ENCODE data around the gene PCDHA13.
A peak's percentile ranks its signal among the peaks of the same experiment; 100 is the strongest.
"Not testable (repeated sequence)": the region's sequence is repeated elsewhere in the genome, so short reads cannot be mapped to it uniquely, and the experiment has no call there.

Gene PCDHA13, protein sequence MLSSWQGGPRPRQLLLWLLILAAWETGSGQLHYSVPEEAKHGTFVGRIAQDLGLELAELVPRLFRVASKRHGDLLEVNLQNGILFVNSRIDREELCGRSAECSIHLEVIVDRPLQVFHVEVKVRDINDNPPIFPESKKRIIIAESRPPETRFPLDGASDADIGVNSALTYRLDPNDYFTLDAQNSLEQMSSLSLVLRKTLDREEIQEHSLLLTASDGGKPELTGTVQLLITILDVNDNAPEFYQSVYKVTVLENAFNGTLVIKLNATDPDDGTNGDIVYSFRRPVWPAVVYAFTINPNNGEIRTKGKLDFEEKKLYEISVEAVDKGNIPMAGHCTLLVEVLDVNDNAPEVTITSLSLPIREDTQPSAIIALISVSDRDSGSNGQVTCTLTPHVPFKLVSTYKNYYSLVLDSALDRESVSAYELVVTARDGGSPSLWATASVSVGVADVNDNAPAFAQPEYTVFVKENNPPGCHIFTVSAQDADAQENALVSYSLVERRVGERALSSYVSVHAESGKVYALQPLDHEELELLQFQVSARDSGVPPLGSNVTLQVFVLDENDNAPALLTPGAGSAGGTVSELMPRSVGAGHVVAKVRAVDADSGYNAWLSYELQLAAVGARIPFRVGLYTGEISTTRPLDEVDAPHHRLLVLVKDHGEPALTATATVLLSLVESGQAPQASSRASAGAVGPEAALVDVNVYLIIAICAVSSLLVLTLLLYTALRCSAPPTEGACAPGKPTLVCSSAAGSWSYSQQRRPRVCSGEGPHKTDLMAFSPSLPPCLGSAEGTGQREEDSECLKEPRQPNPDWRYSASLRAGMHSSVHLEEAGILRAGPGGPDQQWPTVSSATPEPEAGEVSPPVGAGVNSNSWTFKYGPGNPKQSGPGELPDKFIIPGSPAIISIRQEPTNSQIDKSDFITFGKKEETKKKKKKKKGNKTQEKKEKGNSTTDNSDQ

DNA sequence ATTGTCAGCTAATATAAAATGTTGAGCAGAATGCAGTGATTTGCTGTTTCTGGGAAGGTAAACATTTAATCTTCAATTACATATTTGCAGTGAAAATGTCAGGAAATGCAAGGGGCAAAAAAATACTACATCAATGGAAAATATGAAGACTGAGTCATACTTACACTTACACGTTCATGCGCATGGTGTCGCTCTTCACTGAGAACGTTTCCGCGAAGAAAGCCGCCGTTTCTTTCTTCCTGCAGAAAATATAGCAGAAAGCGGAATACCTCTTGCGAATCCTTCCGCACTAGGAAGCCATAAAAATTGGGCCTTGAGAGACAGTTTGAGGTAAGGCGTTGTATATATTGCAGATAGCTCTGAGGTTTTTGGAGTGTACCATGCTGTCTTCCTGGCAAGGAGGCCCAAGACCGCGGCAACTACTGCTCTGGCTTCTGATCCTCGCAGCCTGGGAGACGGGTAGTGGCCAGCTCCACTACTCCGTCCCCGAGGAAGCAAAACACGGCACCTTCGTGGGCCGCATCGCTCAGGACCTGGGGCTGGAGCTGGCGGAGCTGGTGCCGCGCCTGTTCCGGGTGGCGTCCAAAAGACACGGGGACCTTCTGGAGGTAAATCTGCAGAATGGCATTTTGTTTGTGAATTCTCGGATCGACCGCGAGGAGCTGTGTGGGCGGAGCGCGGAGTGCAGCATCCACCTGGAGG is at the start of gene PCDHA13:
Gene PCDHA13 (plus strand): TSS at position 236 of the 702 bp plus-strand sequence. CDS start 145 bp downstream, at position 381.
- DNase-seq = no peak

DNA sequence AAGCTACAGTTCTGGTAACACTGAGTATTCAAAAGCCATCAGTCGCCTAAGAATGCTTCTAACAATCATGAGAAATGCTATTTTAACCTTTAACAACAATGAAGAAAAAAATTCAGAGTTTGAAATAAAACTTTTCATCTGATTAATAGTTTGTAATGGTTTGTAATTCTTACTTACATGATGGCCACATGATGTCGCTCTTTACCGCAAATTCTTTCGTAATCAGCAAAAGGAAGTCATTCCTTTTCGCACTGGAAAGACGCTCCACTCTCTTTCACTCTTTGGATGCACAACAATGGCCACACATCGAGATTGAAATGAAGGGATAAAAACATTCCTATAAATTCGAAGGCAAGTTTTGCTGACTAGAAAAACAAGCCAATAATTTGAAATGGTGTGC is 47.9 kb upstream of the PCDHA13 start, which contains the start of gene PCDHA7:
Gene PCDHA7 (plus strand): TSS at position 277 of the 400 bp plus-strand sequence. CDS start 115 bp downstream, at position 392.
- no peak for DNase-seq

DNA sequence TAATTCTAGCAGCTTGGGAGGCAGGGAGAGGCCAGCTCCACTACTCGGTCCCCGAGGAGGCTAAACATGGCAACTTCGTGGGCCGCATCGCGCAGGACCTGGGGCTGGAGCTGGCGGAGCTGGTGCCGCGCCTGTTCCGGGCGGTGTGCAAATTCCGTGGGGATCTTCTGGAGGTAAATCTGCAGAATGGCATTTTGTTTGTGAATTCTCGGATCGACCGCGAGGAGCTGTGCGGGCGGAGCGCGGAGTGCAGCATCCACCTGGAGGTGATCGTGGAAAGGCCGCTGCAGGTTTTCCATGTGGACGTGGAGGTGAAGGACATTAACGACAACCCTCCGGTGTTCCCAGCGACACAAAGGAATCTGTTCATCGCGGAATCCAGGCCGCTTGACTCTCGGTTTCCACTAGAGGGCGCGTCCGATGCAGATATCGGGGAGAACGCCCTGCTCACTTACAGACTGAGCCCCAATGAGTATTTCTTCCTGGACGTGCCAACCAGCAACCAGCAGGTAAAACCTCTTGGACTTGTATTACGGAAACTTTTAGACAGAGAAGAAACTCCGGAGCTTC is 47.4 kb upstream of the PCDHA13 start:
- not testable (repeated sequence) for DNase-seq

DNA sequence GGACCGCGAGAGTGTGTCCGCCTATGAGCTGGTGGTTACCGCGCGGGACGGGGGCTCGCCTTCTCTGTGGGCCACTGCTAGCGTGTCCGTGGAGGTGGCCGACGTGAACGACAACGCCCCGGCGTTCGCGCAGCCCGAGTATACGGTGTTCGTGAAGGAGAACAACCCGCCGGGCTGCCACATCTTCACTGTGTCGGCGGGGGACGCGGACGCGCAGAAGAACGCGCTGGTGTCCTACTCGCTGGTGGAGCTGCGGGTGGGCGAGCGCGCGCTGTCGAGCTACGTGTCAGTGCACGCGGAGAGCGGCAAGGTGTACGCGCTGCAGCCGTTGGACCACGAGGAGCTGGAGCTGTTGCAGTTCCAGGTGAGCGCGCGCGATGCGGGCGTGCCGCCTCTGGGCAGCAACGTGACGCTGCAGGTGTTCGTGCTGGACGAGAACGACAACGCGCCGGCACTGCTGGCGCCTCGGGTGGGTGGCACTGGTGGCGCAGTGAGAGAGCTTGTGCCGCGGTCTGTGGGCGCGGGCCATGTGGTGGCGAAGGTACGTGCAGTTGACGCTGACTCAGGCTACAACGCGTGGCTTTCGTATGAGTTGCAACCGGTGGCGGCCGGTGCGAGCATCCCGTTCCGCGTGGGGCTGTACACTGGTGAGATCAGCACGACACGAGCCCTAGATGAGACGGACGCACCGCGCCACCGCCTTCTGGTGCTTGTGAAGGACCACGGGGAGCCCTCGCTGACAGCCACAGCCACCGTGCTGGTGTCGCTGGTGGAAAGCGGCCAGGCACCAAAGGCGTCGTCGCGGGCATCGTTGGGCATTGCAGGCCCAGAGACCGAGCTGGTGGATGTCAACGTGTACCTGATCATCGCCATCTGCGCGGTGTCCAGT is 46.1 kb upstream of the PCDHA13 start:
- DNase-seq = no peak

DNA sequence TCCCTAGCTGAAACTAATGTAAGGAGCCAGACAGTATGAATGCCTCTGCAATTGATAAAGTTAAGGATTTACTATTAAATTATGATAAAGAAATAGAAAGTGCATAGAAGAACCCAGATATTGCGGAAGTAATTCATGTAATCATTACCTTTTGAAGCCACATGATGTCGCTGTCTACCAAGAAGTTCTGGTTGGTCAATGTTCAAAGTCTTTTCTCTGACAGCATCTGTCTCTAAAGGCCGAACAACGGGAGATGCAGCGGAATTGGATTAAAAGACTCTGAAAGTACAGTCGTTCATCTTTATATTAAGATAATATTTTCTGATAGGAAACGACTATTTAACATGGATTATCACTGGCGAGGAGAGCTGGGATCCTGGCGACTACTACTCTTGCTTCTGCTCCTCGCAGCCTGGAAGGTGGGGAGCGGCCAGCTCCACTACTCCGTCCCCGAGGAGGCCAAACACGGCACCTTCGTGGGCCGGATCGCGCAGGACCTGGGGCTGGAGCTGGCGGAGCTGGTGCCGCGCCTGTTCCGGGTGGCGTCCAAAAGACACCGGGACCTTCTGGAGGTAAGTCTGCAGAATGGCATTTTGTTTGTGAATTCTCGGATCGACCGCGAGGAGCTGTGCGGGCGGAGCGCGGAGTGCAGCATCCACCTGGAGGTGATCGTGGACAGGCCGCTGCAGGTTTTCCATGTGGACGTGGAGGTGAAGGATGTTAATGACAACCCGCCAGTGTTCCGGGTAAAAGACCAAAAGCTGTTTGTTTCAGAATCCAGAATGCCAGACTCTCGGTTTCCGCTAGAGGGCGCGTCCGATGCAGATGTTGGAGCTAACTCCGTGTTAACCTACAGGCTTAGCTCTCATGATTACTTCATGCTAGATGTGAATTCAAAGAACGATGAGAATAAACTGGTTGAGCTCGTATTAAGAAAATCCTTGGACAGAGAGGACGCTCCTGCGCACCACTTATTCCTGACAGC is 40.7 kb upstream of the PCDHA13 start, which contains the start of gene PCDHA8:
Gene PCDHA8 (plus strand): TSS at position 210 of the 985 bp plus-strand sequence. CDS start 135 bp downstream, at position 345.
- DNase-seq = no peak

DNA sequence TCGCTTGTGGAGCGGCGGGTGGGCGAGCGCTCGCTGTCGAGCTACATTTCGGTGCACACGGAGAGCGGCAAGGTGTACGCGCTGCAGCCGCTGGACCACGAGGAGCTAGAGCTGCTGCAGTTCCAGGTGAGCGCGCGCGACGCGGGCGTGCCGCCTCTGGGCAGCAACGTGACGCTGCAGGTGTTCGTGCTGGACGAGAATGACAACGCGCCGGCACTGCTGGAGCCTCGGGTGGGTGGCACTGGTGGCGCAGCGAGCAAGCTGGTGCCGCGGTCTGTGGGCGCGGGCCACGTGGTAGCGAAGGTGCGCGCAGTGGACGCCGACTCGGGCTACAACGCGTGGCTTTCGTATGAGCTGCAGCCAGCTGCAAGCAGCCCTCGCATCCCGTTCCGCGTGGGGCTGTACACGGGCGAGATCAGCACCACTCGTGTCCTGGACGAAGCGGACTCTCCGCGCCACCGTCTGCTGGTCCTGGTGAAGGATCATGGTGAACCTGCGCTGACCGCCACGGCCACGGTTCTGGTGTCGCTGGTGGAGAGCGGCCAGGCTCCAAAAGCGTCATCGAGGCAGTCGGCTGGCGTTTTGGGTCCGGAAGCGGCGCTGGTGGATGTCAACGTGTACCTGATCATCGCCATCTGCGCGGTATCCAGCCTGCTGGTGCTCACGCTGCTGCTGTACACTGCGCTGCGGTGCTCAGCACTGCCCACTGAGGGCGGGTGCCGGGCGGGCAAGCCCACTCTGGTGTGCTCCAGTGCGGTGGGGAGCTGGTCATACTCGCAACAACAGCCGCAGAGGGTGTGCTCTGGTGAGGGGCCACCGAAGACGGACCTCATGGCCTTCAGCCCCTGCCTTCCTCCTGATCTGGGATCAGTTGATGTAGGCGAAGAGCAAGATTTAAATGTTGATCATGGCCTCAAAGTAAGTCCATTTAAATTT is 38.9 kb upstream of the PCDHA13 start:
- no peak for DNase-seq

DNA sequence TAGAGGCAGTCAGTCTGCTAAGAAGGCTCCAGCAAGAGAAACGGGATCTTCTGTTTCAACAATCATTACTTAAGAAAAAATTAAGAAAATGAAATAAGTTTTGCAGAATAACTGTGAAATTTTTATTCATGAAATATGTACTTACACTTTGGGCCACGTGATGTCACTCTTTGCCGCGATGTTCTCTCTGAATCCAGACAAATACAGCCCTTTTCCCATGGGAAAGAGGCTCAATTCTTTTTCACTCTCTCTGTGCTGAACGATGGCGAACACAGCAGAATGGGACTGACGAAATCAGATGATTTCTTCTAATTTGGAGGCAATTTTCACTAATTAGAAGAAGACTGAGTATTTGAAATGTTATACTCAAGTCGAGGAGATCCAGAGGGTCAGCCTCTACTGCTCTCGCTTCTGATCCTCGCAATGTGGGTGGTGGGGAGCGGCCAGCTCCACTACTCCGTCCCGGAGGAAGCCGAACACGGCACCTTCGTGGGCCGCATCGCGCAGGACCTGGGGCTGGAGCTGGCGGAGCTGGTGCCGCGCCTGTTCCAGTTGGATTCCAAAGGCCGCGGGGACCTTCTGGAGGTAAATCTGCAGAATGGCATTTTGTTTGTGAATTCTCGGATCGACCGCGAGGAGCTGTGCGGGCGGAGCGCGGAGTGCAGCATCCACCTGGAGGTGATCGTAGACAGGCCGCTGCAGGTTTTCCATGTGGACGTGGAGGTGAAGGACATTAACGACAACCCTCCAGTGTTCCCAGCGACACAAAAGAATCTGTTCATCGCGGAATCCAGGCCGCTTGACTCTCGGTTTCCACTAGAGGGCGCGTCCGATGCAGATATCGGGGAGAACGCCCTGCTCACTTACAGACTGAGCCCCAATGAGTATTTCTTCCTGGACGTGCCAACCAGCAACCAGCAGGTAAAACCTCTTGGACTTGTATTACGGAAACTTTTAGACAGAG is 33.5 kb upstream of the PCDHA13 start, which contains the start of gene PCDHA9:
Gene PCDHA9 (plus strand): TSS at position 244 of the 964 bp plus-strand sequence. CDS start 114 bp downstream, at position 358.
- not testable (repeated sequence) for DNase-seq

DNA sequence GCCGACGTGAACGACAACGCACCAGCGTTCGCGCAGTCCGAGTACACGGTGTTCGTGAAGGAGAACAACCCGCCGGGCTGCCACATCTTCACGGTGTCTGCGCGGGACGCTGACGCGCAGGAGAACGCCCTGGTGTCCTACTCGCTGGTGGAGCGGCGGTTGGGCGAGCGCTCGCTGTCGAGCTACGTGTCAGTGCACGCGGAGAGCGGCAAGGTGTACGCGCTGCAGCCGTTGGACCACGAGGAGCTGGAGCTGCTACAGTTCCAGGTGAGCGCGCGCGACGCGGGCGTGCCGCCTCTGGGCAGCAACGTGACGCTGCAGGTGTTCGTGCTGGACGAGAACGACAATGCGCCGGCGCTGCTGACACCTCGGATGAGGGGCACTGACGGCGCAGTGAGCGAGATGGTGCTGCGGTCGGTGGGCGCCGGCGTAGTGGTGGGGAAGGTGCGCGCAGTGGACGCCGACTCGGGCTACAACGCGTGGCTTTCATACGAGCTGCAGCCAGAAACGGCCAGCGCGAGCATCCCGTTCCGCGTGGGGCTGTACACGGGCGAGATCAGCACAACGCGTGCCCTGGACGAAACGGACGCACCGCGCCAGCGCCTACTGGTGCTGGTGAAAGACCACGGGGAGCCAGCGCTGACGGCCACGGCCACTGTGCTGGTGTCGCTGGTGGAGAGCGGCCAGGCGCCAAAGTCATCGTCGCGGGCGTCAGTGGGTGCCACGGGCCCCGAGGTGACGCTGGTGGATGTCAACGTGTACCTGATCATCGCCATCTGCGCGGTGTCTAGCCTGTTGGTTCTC is 31.9 kb upstream of the PCDHA13 start:
- DNase-seq = not testable (repeated sequence)

DNA sequence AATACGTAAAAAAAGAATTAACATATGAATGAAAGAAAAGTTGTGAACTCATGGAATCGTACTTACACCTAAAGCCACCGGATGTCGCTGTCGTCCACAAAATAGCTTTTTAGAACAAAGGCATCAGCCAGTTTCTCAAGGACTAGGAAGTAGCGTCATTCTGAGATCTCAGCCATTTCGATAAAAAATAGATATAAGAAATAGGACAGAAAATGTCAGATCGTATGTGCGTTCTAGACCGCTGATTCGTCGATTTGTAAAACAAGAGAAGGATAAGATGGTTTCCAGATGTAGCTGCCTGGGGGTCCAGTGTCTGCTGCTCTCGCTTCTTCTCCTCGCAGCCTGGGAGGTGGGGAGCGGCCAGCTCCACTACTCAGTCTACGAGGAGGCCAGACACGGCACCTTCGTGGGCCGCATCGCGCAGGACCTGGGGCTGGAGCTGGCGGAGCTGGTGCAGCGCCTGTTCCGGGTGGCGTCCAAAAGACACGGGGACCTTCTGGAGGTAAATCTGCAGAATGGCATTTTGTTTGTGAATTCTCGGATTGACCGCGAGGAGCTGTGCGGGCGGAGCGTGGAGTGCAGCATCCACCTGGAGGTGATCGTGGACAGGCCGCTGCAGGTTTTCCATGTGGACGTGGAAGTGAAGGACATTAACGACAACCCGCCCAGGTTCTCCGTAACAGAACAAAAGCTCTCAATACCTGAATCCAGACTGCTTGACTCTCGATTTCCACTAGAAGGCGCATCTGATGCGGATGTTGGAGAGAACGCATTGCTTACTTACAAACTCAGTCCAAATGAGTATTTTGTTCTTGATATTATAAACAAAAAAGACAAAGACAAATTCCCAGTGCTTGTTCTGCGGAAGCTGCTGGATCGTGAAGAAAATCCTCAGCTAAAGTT is 25.9 kb upstream of the PCDHA13 start, which contains the start of gene PCDHA10:
Gene PCDHA10 (plus strand): TSS at position 126 of the 903 bp plus-strand sequence. CDS start 152 bp downstream, at position 278.
- peak in 1 of 3 experiments; percentile 87 for DNase-seq

DNA sequence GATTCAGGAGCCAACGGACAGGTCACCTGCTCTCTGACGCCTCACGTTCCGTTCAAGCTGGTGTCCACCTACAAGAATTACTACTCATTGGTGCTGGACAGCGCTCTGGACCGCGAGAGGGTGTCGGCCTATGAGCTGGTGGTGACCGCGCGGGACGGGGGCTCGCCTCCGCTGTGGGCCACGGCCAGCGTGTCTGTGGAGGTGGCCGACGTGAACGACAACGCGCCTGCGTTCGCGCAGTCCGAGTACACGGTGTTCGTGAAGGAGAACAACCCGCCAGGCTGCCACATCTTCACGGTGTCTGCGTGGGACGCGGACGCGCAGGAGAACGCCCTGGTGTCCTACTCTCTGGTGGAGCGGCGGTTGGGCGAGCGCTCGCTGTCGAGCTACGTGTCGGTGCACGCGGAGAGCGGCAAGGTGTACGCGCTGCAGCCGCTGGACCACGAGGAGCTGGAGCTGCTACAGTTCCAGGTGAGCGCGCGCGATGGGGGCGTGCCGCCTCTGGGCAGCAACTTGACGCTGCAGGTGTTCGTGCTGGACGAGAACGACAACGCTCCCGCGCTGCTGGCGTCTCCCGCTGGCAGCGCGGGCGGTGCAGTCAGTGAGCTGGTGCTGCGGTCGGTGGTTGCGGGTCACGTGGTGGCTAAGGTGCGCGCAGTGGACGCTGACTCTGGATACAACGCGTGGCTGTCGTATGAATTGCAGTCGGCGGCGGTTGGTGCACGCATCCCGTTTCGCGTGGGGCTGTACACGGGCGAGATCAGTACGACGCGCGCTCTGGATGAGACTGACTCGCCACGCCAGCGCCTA is 24.5 kb upstream of the PCDHA13 start:
- DNase-seq = no peak

DNA sequence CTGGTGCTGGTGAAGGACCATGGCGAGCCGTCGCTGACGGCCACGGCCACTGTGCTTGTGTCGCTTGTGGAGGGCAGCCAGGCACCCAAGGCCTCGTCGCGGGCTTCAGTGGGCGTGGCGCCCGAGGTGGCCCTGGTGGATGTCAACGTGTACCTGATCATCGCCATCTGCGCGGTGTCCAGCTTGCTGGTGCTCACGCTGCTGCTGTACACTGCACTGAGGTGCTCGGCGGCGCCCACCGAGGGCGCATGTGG is 24.0 kb upstream of the PCDHA13 start:
- no peak for DNase-seq

DNA sequence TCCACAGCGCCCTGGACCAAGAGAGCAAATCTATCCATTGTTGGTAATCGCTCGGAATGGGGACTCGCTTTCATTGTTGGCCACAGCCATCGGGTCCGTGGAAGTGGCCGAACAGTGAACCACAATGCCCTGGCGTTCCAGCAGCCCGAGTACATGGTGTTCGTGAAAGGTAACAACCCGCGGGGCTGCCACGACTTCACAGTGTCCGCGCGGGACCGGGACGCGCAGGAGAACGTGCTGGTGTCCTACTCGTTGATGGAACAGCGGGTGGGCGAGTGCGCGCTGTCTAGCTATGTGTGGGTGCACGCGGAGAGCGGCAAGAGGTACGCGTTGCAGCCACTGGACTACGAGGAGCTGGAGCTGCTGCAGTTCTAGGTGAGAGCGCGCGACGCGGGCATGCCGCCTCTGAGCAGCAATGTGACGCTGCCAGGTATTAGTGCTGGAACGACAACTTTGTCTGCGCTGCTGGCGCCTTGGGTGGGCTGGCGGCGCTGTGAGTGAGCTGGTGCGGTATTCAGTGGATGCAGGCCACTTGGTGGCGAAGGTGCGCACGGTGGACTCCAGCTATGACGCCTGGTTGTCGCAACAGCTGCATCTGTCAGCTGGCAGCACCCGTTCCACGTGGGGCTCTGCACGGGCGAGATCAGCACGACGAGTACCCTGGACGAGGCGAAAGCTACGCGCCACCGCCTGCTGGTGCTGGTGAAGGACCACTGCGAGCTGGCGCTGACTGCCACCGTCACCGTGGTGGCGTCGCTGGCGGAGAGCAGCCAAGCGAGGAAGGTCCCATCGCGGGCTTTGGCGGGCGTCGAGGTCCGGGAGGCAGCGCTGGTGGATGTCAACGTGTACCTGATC is 19.3 kb upstream of the PCDHA13 start:
- no peak for DNase-seq

DNA sequence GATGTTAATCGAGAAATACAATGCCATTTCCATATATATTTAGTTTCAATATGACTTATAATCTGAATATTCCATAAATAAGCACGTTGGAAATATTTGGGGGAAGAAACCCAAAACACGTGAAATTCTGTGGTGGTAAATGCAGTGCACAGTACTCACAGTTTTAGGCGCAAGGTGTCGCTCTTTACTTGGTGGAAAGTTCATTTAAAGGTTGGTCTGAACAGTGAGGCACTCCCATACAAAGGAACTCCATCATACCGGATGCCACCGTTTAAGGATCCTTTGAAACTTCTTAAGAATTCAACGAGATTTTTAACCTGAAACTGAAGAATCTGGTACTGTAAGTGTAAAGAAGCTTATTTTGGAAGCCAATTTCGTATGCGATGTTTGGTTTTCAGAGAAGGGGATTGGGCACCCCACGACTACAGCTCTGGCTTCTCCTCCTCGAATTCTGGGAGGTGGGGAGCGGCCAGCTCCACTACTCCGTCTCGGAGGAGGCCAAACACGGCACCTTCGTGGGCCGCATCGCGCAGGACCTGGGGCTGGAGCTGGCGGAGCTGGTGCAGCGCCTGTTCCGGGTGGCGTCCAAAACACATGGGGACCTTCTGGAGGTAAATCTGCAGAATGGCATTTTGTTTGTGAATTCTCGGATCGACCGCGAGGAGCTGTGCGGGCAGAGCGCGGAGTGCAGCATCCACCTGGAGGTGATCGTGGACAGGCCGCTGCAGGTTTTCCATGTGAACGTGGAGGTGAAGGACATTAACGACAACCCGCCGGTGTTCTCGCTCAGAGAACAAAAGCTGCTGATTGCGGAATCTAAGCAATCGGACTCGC is 13.0 kb upstream of the PCDHA13 start, which contains the start of gene PCDHA11:
Gene PCDHA11 (plus strand): TSS at position 237 of the 834 bp plus-strand sequence. CDS start 147 bp downstream, at position 384.
- no peak for DNase-seq

Measured in NCI-H1417 (cell line).